ENCODE results near the gene RILPL1.
"Not testable (repeated sequence)": the region's sequence is repeated elsewhere in the genome, so short reads cannot be mapped to it uniquely, and the experiment has no call there.

The RILPL1 gene

GRCh38 chr12:123571343-123571813, 37.9 kb upstream of the RILPL1 start:
- FAIRE-seq, result no peak
- TF ChIP-seq CTCF (IDR thresholded peaks at IDR 0.05; ENCODE audit: insufficient read depth, missing control alignments), result no peak
- DNase-seq (ENCODE audit: insufficient read length, low spot score), result no peak

GRCh38 chr12:123559468-123559867, 25.9 kb upstream of the RILPL1 start:
- DNase-seq (ENCODE audit: insufficient read length, low spot score) (no peak), FAIRE-seq (no peak)
- TF ChIP-seq CTCF (IDR thresholded peaks at IDR 0.05; ENCODE audit: insufficient read depth, missing control alignments), result no peak

DNA sequence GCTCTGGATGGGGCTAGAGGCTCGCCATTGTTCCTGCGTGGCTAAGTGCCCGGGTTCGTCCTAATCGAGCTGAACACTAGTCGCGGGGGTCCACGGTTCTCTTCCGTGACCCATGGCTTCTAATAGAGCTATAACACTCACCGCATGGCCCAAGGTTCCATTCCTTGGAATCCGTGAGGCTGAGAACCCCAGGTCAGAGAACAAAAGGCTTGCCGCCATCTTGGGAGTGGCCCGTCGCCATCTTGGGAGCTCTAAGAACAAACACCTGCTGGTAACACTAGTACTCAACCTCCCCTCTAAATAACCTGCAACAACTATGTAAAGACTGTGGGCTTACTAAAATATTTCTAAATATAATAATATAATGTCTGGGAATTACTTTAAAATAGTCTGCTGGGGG, 25.0 kb upstream of the RILPL1 start:
- not testable (repeated sequence) for DNase-seq (ENCODE audit: insufficient read length, low spot score); FAIRE-seq

DNA sequence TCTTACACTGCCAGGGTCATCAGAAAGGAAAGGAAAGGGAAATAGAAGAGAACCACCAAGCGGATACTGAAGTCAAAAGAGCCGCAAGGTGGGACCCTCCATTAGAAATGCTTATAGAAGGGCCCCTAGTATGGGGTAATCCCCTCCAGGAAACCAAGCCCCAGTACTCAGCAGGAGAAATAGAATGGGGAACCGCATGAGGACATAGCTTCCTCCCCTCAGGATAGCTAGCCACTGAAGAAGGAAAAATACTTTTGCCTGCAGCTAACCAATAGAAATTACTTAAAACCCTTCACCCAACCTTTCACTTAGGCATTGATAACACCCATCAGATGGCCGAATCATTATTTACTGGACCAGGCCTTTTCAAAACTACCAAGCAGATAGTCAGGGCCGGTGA, 21.3 kb upstream of the RILPL1 start:
- DNase-seq (ENCODE audit: insufficient read length, low spot score); FAIRE-seq: not testable (repeated sequence)

GRCh38 chr12:123554136-123554535, 20.6 kb upstream of the RILPL1 start:
- FAIRE-seq; DNase-seq (ENCODE audit: insufficient read length, low spot score): not testable (repeated sequence)

GRCh38 chr12:123550700-123551099, 17.2 kb upstream of the RILPL1 start:
- FAIRE-seq (no peak), DNase-seq (ENCODE audit: insufficient read length, low spot score) (no peak)
- no peak for TF ChIP-seq CTCF (IDR thresholded peaks at IDR 0.05; ENCODE audit: insufficient read depth, missing control alignments)

DNA sequence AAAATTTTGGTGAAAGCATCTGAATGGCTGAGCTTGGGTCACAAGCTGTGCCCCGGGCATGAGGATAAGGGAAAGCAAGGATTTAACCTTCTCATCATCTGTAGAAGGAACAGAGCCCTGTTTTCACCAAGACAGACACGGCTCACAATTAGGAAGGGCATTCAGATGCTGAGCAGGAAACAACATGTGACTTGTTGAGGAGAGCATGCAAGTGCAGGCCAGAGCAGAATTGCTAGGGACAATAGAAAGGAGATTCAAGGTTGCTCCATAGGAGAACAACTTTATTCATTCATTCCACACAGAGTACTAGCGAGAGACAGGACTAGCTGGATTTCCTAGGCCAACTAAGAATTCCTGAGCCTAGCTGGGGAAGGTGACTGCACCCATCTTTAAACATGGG, 14.6 kb upstream of the RILPL1 start:
- no peak for FAIRE-seq
- TF ChIP-seq CTCF (IDR thresholded peaks at IDR 0.05; ENCODE audit: insufficient read depth, missing control alignments), result no peak

GRCh38 chr12:123546281-123546680, 12.8 kb upstream of the RILPL1 start:
- no peak for DNase-seq (ENCODE audit: insufficient read length, low spot score)
- no peak for FAIRE-seq
- no peak for TF ChIP-seq CTCF (IDR thresholded peaks at IDR 0.05; ENCODE audit: insufficient read depth, missing control alignments)

More for the DNA sequence above, 14.6 kb upstream of the RILPL1 start:
- DNase-seq (ENCODE audit: insufficient read length, low spot score), result no peak

- DNase-seq (ENCODE audit: insufficient read length, low spot score), result no peak
- no peak for TF ChIP-seq CTCF (IDR thresholded peaks at IDR 0.05; ENCODE audit: insufficient read depth, missing control alignments)
- no peak for FAIRE-seq
Observed at GRCh38 chr12:123543541-123543940, 10.0 kb upstream of the RILPL1 start.
